Adrenal gland (tissue), 5 donors: ENCODE measurements around the gene TBX3.

Experiments used
- POLR2A ChIP-seq, 2 donors: fragments of 450-650 bp; IDR thresholded peaks; one replicate each; pipeline ENCODE4 v1.6.1; 2017; ENCODE audit warnings: antibody characterized with exemption in 2 of 2, mild to moderate bottlenecking in 2 of 2, moderate library complexity in 1 of 2
- TF ChIP-seq, protein P1 (sequence below), 6 experiments: fragments of 450-650 bp in 4 of 6; fragments of 200-600 bp in 2 of 6; sonication (generic) in 1 of 6; IDR thresholded peaks; 1 replicate in 5 of 6; 2 replicates in 1 of 6; pipeline versions ENCODE4 v1.5.1 to v1.8.0; 2016 to 2021; ENCODE audit warnings: antibody characterized with exemption in 6 of 6, mild to moderate bottlenecking in 2 of 6, moderate library complexity in 1 of 6
- donor health status: DM: no; HTN: no; CAD: no.

DNA sequence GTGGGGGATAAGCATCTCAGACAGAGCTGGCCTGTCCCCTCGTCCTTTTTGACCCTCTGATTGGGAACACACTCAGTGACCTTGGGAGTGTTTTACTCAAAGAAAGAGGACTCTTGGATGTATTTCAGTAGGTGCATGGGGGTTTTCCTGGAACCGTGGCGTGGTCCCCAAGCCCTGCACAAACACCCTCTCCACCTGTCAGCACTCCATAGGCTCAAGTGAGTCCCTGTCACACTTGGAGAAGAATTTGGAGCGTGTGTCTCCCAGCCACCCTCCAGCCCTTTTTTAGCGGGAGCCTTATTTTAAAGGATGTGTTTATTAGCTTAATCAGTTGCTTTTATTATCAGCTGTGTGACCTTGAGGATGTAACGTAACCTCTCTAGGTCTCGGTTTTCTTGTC is 37.3 kb upstream of the TBX3 start:
- no peak for TF ChIP-seq POLR2A (IDR thresholded peaks at IDR 0.05)
- TF ChIP-seq, protein P1, sequence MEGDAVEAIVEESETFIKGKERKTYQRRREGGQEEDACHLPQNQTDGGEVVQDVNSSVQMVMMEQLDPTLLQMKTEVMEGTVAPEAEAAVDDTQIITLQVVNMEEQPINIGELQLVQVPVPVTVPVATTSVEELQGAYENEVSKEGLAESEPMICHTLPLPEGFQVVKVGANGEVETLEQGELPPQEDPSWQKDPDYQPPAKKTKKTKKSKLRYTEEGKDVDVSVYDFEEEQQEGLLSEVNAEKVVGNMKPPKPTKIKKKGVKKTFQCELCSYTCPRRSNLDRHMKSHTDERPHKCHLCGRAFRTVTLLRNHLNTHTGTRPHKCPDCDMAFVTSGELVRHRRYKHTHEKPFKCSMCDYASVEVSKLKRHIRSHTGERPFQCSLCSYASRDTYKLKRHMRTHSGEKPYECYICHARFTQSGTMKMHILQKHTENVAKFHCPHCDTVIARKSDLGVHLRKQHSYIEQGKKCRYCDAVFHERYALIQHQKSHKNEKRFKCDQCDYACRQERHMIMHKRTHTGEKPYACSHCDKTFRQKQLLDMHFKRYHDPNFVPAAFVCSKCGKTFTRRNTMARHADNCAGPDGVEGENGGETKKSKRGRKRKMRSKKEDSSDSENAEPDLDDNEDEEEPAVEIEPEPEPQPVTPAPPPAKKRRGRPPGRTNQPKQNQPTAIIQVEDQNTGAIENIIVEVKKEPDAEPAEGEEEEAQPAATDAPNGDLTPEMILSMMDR (IDR thresholded peaks at IDR 0.05) = no peak
